C4-2B (cell line): ENCODE data around the gene NPVF.
A peak's percentile ranks its signal among the peaks of the same experiment; 100 is the strongest.

Source experiments
- H3K27ac ChIP-seq: fragments of 450-650 bp; 2 replicates; pipeline ENCODE4 v1.5.1; 2017
- CTCF ChIP-seq: fragments of 450-650 bp; conservative IDR thresholded peaks from 2 replicates; pipeline ENCODE4 v1.5.1; 2017; ENCODE audit warnings: mild to moderate bottlenecking
- ZFX ChIP-seq: fragments of 450-650 bp; IDR thresholded peaks from 2 replicates; pipeline ENCODE4 v1.6.1; 2017

The NPVF gene

GRCh38 chr7:25234336-25234735 lies 6.0 kb upstream of the NPVF start:
- no peak overlapping the region for H3K27ac ChIP-seq
- TF ChIP-seq CTCF (no peak), ZFX (no peak)

DNA sequence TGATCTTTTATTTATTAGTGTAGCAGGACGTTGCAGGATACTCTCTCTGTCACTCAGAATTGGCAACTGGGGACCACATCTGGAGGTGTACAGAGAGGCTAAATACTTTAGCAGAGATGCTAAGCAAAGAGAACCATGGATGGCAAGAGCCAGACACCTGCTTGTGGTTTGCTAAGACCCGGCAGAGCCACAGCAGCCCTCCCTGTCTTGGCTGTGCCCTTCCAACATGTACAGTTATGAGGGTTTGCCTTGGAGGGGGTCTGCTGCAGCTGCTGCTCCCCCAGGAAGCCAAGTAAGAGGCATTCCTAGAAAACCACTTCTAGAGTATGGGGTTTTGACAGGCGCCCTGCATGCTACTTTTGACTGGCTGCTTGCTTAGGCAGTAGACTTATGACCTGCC lies 5.1 kb downstream of the NPVF start:
- TF ChIP-seq CTCF (no peak), ZFX (no peak)
- H3K27ac ChIP-seq, result no peak overlapping the region

- TF ChIP-seq ZFX (no peak), CTCF (no peak)
- no peak overlapping the region for H3K27ac ChIP-seq
Measured at GRCh38 chr7:25222666-25223065, 5.6 kb downstream of the NPVF start.

- TF ChIP-seq CTCF (no peak), ZFX (no peak)
- H3K27ac ChIP-seq, result no peak overlapping the region
Measured at GRCh38 chr7:25221009-25221408, 7.3 kb downstream of the NPVF start.

DNA sequence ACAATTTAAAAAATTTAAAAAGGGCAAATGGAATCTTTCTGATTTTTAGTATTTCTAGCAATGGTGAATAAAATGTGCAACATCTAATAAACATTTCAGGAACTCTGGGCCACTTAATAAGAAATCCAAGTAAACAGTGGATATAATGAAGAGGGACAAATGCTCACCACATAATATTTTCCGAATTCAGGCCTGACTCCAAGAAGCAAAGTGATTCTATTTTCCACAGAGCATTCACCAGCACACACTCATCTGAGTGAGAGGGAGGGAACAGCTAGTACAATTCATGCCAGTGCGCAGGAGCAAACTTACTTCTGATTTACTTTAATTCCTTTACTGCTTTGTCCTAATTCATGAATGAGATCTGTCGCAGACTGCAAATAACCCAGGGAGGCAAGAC lies 10.1 kb downstream of the NPVF start:
- H3K27ac ChIP-seq, result no peak overlapping the region
- TF ChIP-seq CTCF (no peak), ZFX (no peak)

GRCh38 chr7:25216837-25217236 lies 11.4 kb downstream of the NPVF start:
- no peak overlapping the region for H3K27ac ChIP-seq
- peak; percentile 92 for TF ChIP-seq CTCF
- no peak for TF ChIP-seq ZFX

GRCh38 chr7:25215694-25216335 lies 12.5 kb downstream of the NPVF start:
- no peak overlapping the region for H3K27ac ChIP-seq
- TF ChIP-seq ZFX, result no peak
- TF ChIP-seq CTCF, result no peak
